ENCODE results near the gene SCGB2B2. TPM values are rescaled to one million over a fixed set of nuclear protein-coding genes. Genes with fewer than 3 reads are reported as not detected.

Gene SCGB2B2
- total RNA-seq, 1 experiment from 2014 or later = not detected

Other genes with a start within 250 kb of the SCGB2B2 start
- gene UBA2, start 248.8 kb downstream of the SCGB2B2 start, total RNA-seq (2014; rRNA removed; shearing (Covaris generic)) = 257 and 282 TPM in 2 replicates
- gene WTIP, start 195.4 kb downstream of the SCGB2B2 start, total RNA-seq (2014; rRNA removed; shearing (Covaris generic)) = 15.3 and 15.9 TPM in 2 replicates
- gene ZNF302, start 519 bp upstream of the SCGB2B2 start, total RNA-seq (2014; rRNA removed; shearing (Covaris generic)) = 38.4 and 47.7 TPM in 2 replicates
- gene ZNF181, start 57.1 kb upstream of the SCGB2B2 start, total RNA-seq (2014; rRNA removed; shearing (Covaris generic)) = 18.6 and 18.8 TPM in 2 replicates
- 8.5 and 9.0 TPM in 2 replicates for gene ZNF599, start 96.1 kb upstream of the SCGB2B2 start, total RNA-seq (2014; rRNA removed; shearing (Covaris generic))
- gene ZNF30, start 249.7 kb upstream of the SCGB2B2 start, total RNA-seq (2014; rRNA removed; shearing (Covaris generic)) = 2.8 and 3.8 TPM in 2 replicates